IPS-18a (cell line): ENCODE results near the gene CDH13.

Source experiments
- H3K27ac ChIP-seq: one replicate; pipeline ENCODE4 v1.5.1; 2013; ENCODE audit warnings: low read length
- H3K27me3 ChIP-seq: one replicate; pipeline ENCODE4 v1.6.1; 2013; ENCODE audit warnings: mild to moderate bottlenecking, low read length; ENCODE audit not compliant: control insufficient read depth, insufficient read depth
- H3K36me3 ChIP-seq: one replicate; pipeline ENCODE4 v1.6.1; 2013; ENCODE audit warnings: low read depth, low read length; ENCODE audit not compliant: control insufficient read depth
- H3K4me1 ChIP-seq: one replicate; pipeline ENCODE4 v1.6.1; 2013; ENCODE audit warnings: low read depth, low read length; ENCODE audit not compliant: control insufficient read depth
- H3K4me3 ChIP-seq: one replicate; pipeline ENCODE4 v1.5.1; 2013; ENCODE audit warnings: low read length
- H3K9ac ChIP-seq: one replicate; pipeline ENCODE4 v1.6.1; 2013; ENCODE audit warnings: mild to moderate bottlenecking, low read length, moderate library complexity
- H3K9me3 ChIP-seq: one replicate; pipeline ENCODE4 v1.6.1; 2013; ENCODE audit warnings: low read depth, low read length; ENCODE audit not compliant: control insufficient read depth

CDH13 gene

GRCh38 chr16:83724585-83724984, 1097.8 kb downstream of the CDH13 start:
- Histone ChIP-seq H3K4me1 (no peaks in the 10 kb centered on the region), H3K9me3 (no peaks in the 10 kb centered on the region), H3K27me3 (no peaks in the 10 kb centered on the region), H3K27ac (no peak overlapping the region), H3K9ac (no peak overlapping the region), H3K36me3 (no peaks in the 10 kb centered on the region), H3K4me3 (no peak overlapping the region)

GRCh38 chr16:83725313-83725712, 1098.5 kb downstream of the CDH13 start:
- no peaks in the 10 kb centered on the region for H3K36me3 ChIP-seq
- H3K9me3 ChIP-seq = no peaks in the 10 kb centered on the region
- H3K27me3 ChIP-seq = no peaks in the 10 kb centered on the region
- no peak overlapping the region for H3K4me3 ChIP-seq
- no peak overlapping the region for H3K27ac ChIP-seq
- no peak overlapping the region for H3K9ac ChIP-seq
- H3K4me1 ChIP-seq = no peaks in the 10 kb centered on the region

GRCh38 chr16:83727018-83727417, 1100.2 kb downstream of the CDH13 start:
- no peak overlapping the region for H3K4me3 ChIP-seq
- no peak overlapping the region for H3K9ac ChIP-seq
- H3K27ac ChIP-seq = no peak overlapping the region
- H3K36me3 ChIP-seq = no peaks in the 10 kb centered on the region
- no peaks in the 10 kb centered on the region for H3K4me1 ChIP-seq
- no peaks in the 10 kb centered on the region for H3K27me3 ChIP-seq
- no peaks in the 10 kb centered on the region for H3K9me3 ChIP-seq

- no peak overlapping the region for H3K9ac ChIP-seq
- H3K9me3 ChIP-seq = no peaks in the 10 kb centered on the region
- no peaks in the 10 kb centered on the region for H3K36me3 ChIP-seq
- no peak overlapping the region for H3K4me3 ChIP-seq
- H3K27ac ChIP-seq = no peak overlapping the region
- H3K27me3 ChIP-seq = no peaks in the 10 kb centered on the region
- no peaks in the 10 kb centered on the region for H3K4me1 ChIP-seq
Measured at GRCh38 chr16:83727751-83728352, 1101.1 kb downstream of the CDH13 start.

GRCh38 chr16:83728492-83728891, 1101.7 kb downstream of the CDH13 start:
- Histone ChIP-seq H3K9ac (no peak overlapping the region), H3K36me3 (no peaks in the 10 kb centered on the region), H3K4me3 (no peak overlapping the region), H3K27me3 (no peaks in the 10 kb centered on the region), H3K4me1 (no peaks in the 10 kb centered on the region), H3K27ac (no peak overlapping the region), H3K9me3 (no peaks in the 10 kb centered on the region)

- H3K27me3 ChIP-seq = no peaks in the 10 kb centered on the region
- no peaks in the 10 kb centered on the region for H3K36me3 ChIP-seq
- H3K9me3 ChIP-seq = no peaks in the 10 kb centered on the region
- no peak overlapping the region for H3K4me3 ChIP-seq
- no peak overlapping the region for H3K27ac ChIP-seq
- H3K9ac ChIP-seq = no peak overlapping the region
- no peaks in the 10 kb centered on the region for H3K4me1 ChIP-seq
Measured at GRCh38 chr16:83730812-83731211, 1104.0 kb downstream of the CDH13 start.

GRCh38 chr16:83732536-83732935, 1105.8 kb downstream of the CDH13 start:
- H3K9me3 ChIP-seq = no peaks in the 10 kb centered on the region
- H3K27me3 ChIP-seq = no peaks in the 10 kb centered on the region
- no peak overlapping the region for H3K4me3 ChIP-seq
- H3K9ac ChIP-seq = no peak overlapping the region
- no peaks in the 10 kb centered on the region for H3K4me1 ChIP-seq
- no peak overlapping the region for H3K27ac ChIP-seq
- H3K36me3 ChIP-seq = no peaks in the 10 kb centered on the region

GRCh38 chr16:83733301-83733700, 1106.5 kb downstream of the CDH13 start:
- H3K27ac ChIP-seq = no peak overlapping the region
- H3K36me3 ChIP-seq = no peaks in the 10 kb centered on the region
- H3K4me3 ChIP-seq = no peak overlapping the region
- H3K9me3 ChIP-seq = no peaks in the 10 kb centered on the region
- no peak overlapping the region for H3K9ac ChIP-seq
- H3K27me3 ChIP-seq = no peaks in the 10 kb centered on the region
- no peaks in the 10 kb centered on the region for H3K4me1 ChIP-seq

- H3K4me1 ChIP-seq = no peaks in the 10 kb centered on the region
- H3K9ac ChIP-seq = no peak overlapping the region
- H3K27ac ChIP-seq = no peak overlapping the region
- H3K4me3 ChIP-seq = no peak overlapping the region
- no peaks in the 10 kb centered on the region for H3K36me3 ChIP-seq
- no peaks in the 10 kb centered on the region for H3K27me3 ChIP-seq
- no peaks in the 10 kb centered on the region for H3K9me3 ChIP-seq
Measured at GRCh38 chr16:83734136-83734535, 1107.4 kb downstream of the CDH13 start.

GRCh38 chr16:83737729-83738354, 1111.1 kb downstream of the CDH13 start:
- H3K27me3 ChIP-seq = no peaks in the 10 kb centered on the region
- no peaks in the 10 kb centered on the region for H3K4me1 ChIP-seq
- H3K9ac ChIP-seq = no peak overlapping the region
- no peak overlapping the region for H3K27ac ChIP-seq
- no peak overlapping the region for H3K4me3 ChIP-seq
- no peaks in the 10 kb centered on the region for H3K36me3 ChIP-seq
- H3K9me3 ChIP-seq = no peaks in the 10 kb centered on the region

- Histone ChIP-seq H3K4me1 (no peaks in the 10 kb centered on the region), H3K4me3 (no peak overlapping the region), H3K27ac (no peak overlapping the region), H3K36me3 (no peaks in the 10 kb centered on the region), H3K9me3 (no peaks in the 10 kb centered on the region), H3K27me3 (no peaks in the 10 kb centered on the region), H3K9ac (no peak overlapping the region)
Measured at GRCh38 chr16:83738923-83739503, 1112.2 kb downstream of the CDH13 start.
